Measurements from ENCODE around the gene PLCH1. TPM values are rescaled to one million over a fixed set of nuclear protein-coding genes. Genes with fewer than 3 reads are reported as not detected.

The PLCH1 gene
- total RNA-seq, 1 experiment from 2014 or later = 8.9 TPM

- no peak for TF ChIP-seq HMGXB4 (CRISPR knock-in tag; IDR thresholded peaks at IDR 0.05)
- TF ChIP-seq PRRX2 (CRISPR knock-in tag; IDR thresholded peaks at IDR 0.05) = no peak
- TF ChIP-seq ETV6 (CRISPR knock-in tag; IDR thresholded peaks at IDR 0.05) = no peak
- no peak for TF ChIP-seq AR (CRISPR knock-in tag; IDR thresholded peaks at IDR 0.05)
- TF ChIP-seq USF2 (CRISPR knock-in tag; IDR thresholded peaks at IDR 0.05) = no peak
- TF ChIP-seq PREB (CRISPR knock-in tag; IDR thresholded peaks at IDR 0.05; ENCODE audit: borderline replicate concordance) = no peak
- no peak for TF ChIP-seq RELA (CRISPR knock-in tag; IDR thresholded peaks at IDR 0.05; ENCODE audit: borderline replicate concordance)
- no peak for TF ChIP-seq CBFB (CRISPR knock-in tag; IDR thresholded peaks at IDR 0.05; ENCODE audit: low read depth)
Measured at GRCh38 chr3:155481591-155481990, 263.3 kb downstream of the PLCH1 start (continued).

- POLR2A ChIA-PET = no interaction called here
- no peak for DNase-seq (ENCODE audit: low spot score)
- H3K4me3 Mint-ChIP-seq = no peak overlapping the region
- H3K27ac Mint-ChIP-seq = no peak overlapping the region
- no peak for TF ChIP-seq CDX4 (CRISPR knock-in tag; IDR thresholded peaks at IDR 0.05; ENCODE audit: borderline replicate concordance)
- no peak for TF ChIP-seq ESRRA (CRISPR knock-in tag; IDR thresholded peaks at IDR 0.05; ENCODE audit: borderline replicate concordance)
- TF ChIP-seq USF2 (CRISPR knock-in tag; IDR thresholded peaks at IDR 0.05) = no peak
- TF ChIP-seq MAX (CRISPR knock-in tag; IDR thresholded peaks at IDR 0.05) = no peak
- no peak for TF ChIP-seq GTF2I (CRISPR knock-in tag; conservative IDR thresholded peaks at IDR 0.05)
- TF ChIP-seq ZMAT4 (CRISPR knock-in tag; IDR thresholded peaks at IDR 0.05) = no peak
- no peak for TF ChIP-seq GABPB1 (CRISPR knock-in tag; IDR thresholded peaks at IDR 0.05)
- TF ChIP-seq ZBTB43 (CRISPR knock-in tag; IDR thresholded peaks at IDR 0.05) = no peak
- TF ChIP-seq FOXJ3 (CRISPR knock-in tag; IDR thresholded peaks at IDR 0.05; ENCODE audit: borderline replicate concordance) = no peak
- no peak for TF ChIP-seq ZBTB21 (CRISPR knock-in tag; IDR thresholded peaks at IDR 0.05; ENCODE audit: borderline replicate concordance)
- TF ChIP-seq MLX (CRISPR knock-in tag; IDR thresholded peaks at IDR 0.05) = no peak
- no peak for TF ChIP-seq IRF1 (CRISPR knock-in tag; IDR thresholded peaks at IDR 0.05)
- TF ChIP-seq FOXP1 (CRISPR knock-in tag; IDR thresholded peaks at IDR 0.05; ENCODE audit: borderline replicate concordance) = no peak
- TF ChIP-seq PRRX2 (CRISPR knock-in tag; IDR thresholded peaks at IDR 0.05) = no peak
- TF ChIP-seq ATF1 (CRISPR knock-in tag; IDR thresholded peaks at IDR 0.05) = no peak
- no peak for TF ChIP-seq TCF7 (CRISPR knock-in tag; IDR thresholded peaks at IDR 0.05; ENCODE audit: low read depth)
- H3K4me1 Mint-ChIP-seq = no peaks in the 10 kb centered on the region
- H3K27me3 Mint-ChIP-seq (ENCODE audit: low read depth) = no peaks in the 10 kb centered on the region
- peaks cover 20% of the 10 kb centered on the region for H3K9me3 Mint-ChIP-seq
- no peak for ATAC-seq
- peaks cover 19% of the 10 kb centered on the region for H3K36me3 Mint-ChIP-seq
- CTCF ChIA-PET = no interaction called here
Measured at GRCh38 chr3:155481089-155481488, 263.8 kb downstream of the PLCH1 start.
